Epithelial cell of esophagus (primary cell): ENCODE results near the gene SYPL2.

Experiments used
- DNase-seq: peaks from one replicate; pipeline ENCODE4 v3.0.0; 2010; ENCODE audit warnings: low read depth
- H3K4me3 ChIP-seq: 2 replicates; pipeline ENCODE4 v1.5.1; 2011; ENCODE audit warnings: mild to moderate bottlenecking, low read length, control low read depth
- TF ChIP-seq, protein P1 (sequence below): IDR thresholded peaks from 2 replicates; pipeline ENCODE4 v1.5.1; 2011; ENCODE audit warnings: low read depth, mild to moderate bottlenecking, low read length, control low read depth, inconsistent platforms; ENCODE audit not compliant: insufficient read depth; ENCODE audit errors: missing control alignments

Gene SYPL2

DNA sequence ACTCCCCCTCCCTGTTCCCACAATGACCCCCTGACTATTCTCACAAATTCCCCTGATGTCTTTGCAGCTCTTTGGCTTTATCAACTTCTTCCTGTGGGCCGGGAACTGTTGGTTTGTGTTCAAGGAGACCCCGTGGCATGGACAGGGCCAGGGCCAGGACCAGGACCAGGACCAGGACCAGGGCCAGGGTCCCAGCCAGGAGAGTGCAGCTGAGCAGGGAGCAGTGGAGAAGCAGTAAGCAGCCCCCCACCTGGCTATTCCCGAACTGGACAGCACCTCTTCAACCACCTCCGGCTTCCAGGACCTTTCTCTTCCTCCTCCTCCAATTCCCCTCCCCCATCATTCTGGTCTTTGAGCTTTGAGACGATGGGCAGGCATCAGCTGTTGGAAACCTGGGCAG is 13.0 kb downstream of the SYPL2 start:
- TF ChIP-seq, protein P1, sequence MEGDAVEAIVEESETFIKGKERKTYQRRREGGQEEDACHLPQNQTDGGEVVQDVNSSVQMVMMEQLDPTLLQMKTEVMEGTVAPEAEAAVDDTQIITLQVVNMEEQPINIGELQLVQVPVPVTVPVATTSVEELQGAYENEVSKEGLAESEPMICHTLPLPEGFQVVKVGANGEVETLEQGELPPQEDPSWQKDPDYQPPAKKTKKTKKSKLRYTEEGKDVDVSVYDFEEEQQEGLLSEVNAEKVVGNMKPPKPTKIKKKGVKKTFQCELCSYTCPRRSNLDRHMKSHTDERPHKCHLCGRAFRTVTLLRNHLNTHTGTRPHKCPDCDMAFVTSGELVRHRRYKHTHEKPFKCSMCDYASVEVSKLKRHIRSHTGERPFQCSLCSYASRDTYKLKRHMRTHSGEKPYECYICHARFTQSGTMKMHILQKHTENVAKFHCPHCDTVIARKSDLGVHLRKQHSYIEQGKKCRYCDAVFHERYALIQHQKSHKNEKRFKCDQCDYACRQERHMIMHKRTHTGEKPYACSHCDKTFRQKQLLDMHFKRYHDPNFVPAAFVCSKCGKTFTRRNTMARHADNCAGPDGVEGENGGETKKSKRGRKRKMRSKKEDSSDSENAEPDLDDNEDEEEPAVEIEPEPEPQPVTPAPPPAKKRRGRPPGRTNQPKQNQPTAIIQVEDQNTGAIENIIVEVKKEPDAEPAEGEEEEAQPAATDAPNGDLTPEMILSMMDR: no peak
- no peak for DNase-seq

DNA sequence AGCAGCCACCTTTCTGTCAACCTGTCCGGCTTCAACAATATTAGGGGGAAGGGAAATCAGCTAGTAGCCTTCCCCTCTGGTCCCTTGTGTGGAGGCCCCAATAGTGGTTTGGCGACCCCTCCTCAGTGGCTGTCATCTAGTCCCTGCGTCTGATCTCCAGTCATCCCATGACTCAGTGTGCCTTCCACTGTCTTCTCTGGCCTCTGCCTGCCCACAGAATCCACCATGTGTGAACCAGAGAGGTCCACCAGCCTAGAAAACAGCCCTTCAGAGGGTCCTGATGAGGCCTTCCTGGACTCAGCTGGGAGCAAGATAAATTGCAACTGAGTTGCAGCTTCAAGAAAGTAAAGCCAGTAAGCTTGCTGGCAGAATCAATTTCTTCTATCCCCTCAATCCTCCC is 13.6 kb downstream of the SYPL2 start:
- H3K4me3 ChIP-seq: no peak overlapping the region
- TF ChIP-seq, protein P1: no peak
- no peak for DNase-seq

More for the DNA sequence above, 13.0 kb downstream of the SYPL2 start:
- H3K4me3 ChIP-seq: no peak overlapping the region

DNA sequence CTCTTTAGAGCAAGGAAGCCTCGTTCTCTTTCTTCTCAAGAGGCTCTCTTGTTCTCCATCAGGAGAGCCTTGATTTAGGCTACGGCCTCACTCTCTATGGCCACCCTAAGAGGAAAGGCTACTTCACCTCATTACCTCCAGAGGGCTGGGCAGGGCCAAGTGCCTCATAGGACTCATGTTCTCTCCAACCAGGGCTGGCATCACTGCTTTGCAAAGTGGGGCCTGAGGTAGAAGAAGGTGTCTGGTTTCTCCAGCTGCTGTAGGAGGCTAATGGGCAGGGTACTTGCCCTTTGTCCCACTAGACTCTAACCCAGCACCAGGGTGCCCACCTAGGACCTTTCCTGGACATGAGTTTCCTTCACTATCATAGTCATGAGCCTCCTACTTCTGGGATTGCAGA is 15.3 kb downstream of the SYPL2 start:
- TF ChIP-seq, protein P1: no peak
- DNase-seq: no peak

DNA sequence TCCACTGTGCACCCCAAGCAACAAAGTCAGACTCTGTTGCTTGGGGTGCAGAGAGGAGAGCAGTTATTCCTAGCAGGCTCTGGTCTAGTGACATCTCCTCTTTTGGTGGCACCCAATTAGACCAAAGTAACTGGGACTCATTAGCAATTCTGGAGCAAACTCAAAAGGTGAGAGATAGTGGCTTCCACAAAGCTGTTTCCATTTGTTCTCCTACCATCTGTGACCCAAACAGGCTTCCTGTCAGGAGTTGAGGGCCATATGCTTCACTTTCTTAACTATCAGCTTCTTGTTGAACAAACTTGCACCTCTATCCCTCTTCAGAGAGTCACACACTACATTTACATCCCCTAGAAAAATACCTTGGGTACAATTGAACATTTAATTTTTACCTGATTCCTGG is 15.9 kb downstream of the SYPL2 start:
- no peak for DNase-seq
- TF ChIP-seq, protein P1: no peak
- H3K4me3 ChIP-seq: no peak overlapping the region

More for the DNA sequence above, 15.3 kb downstream of the SYPL2 start:
- no peak overlapping the region for H3K4me3 ChIP-seq

DNA sequence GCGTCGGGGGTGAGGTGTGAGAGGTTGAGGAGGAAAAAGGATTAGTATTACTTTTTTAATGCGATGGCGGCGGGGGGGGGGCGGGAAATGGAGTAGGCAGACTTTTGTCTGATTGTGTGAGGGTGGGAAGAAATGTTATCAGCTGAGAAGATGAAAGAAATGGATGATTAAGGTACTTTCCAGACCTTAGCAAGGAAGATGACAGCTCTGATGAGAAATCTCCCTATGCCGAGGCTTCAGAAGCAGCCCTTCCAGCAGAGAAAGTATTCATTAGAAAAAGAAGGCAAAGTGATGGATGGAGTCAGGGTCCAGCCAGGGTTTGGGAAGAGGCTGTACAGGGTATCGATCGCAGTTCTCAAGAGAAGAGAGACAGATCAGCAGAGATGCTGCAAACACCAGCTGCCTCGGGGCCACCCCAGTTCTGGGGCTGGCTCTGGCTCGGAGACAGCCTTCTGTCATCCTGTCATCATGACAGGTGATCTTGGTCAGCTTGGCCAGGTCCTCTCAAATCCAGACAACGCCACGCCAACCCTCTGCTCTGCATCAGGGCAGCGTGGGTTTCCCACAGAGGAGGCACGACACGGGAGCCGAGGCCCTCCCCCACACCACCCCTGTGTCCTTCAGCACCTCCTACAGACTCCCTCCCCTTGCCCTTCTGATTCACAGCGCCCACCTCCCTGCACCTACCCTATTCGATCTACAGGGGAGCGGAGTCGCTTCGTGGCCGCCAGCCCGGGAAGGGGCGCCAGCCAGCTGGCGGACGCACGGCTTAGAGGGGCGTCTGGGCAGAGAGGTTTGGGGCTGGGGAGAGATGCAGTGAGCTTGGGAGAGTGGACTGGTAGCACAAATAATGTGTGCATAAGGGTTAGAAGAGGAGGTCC is 16.7 kb downstream of the SYPL2 start:
- TF ChIP-seq, protein P1: no peak
- no peak for DNase-seq
- peak overlapping the region; percentile 51 for H3K4me3 ChIP-seq

DNA sequence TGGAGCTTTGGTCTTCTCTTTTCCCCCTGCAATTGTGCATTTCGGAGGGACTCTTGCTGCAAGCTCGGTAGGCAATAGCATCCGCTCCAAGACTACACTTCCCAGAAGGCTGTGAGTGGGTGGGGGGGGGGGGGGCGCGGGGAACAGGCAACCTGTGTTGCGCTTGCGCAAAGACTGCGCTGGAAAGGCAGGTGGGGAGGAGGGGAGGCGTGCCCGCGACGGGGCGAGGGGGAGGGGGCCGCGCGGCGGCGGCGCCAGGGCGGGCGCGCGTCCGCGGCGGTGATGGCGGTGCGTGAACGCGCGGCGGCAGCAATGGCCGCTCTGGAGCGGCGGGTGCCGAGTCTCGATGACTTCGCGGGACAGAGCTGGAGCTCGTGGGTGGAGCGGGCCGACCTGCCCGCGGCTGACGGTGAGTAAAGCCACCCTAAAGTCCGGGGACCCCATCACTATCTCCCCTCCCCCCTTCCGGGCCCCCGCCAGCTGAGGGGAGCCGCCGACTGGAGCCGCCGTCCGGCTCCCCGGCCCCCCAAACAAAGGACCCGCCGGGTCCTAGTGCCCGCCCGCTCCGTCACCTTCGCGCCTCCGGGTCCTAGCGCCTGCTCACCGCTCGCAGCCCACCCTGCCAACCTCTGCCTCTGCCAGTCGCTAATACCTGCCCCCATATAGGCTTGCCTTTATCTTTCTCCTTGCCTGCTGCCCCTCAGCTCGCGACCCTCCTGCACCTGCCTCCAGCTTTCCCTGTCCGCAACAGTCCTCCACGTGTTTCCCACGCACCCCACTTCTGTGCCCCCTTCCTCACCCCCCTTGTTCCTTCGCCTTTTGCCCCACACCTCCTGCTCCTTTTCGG is 17.5 kb downstream of the SYPL2 start, which contains the start of gene ATXN7L2:
Gene ATXN7L2 (plus strand): TSS at position 234 of the 847 bp plus-strand sequence. CDS start 49 bp downstream, at position 283.
- peak; percentile 91 for DNase-seq
- TF ChIP-seq, protein P1: no peak
- H3K4me3 ChIP-seq: peak within 1 kb of the TSS; percentile 91
